T-cell (primary cell): ENCODE data around the gene SH3BGRL2. TPM values are rescaled to one million over a fixed set of nuclear protein-coding genes. Genes with fewer than 3 reads are reported as not detected.
"Not testable (repeated sequence)": the region's sequence is repeated elsewhere in the genome, so short reads cannot be mapped to it uniquely, and the experiment has no call there.

Experiments
- ATAC-seq, 4 experiments: fragments of 200-7000 bp in 3 of 4; fragments of 150-1000 bp in 1 of 4; cut with Tn5 transposase; replicated peaks in 1 of 4; 1 replicate in 3 of 4; 2 replicates in 1 of 4; pipeline ENCODE4 v1.10.0; 2021; ENCODE audit warnings: moderate library complexity in 3 of 4, mild to moderate bottlenecking in 2 of 4, moderate number of reproducible peaks in 1 of 4
- CTCF ChIA-PET, 2 donors: fragments of 300-600 bp; sonication (Branson Sonifier 250); formaldehyde crosslinking; loops; one replicate each; lab custom pipeline; 2022; ENCODE audit warnings: antibody characterized with exemption in 2 of 2; lab: Charles Lee
- POLR2A ChIA-PET, 2 donors: fragments of 300-600 bp; sonication (Branson Sonifier 250); formaldehyde crosslinking; loops; one replicate each; lab custom pipeline; 2022; ENCODE audit warnings: antibody characterized with exemption in 2 of 2; lab: Charles Lee
- DNase-seq, 35 experiments: peaks; one replicate each; pipeline versions ENCODE4 v3.0.0 to v3.0.0-alpha.2; 2013 to 2023
- H3K27ac ChIP-seq: one replicate; pipeline ENCODE4 v1.5.1; 2013; ENCODE audit warnings: low read length
- H3K27me3 ChIP-seq, 2 experiments: replicated peaks in 1 of 2; 1 replicate in 1 of 2; 2 replicates in 1 of 2; pipeline versions ENCODE4 v1.6.1 to v1.7.0; 2013; ENCODE audit warnings: low read length in 1 of 2, mixed read lengths in 1 of 2; ENCODE audit not compliant: control insufficient read depth in 2 of 2, insufficient read depth in 2 of 2; ENCODE audit errors: extremely low read depth in 1 of 2
- H3K36me3 ChIP-seq, 2 donors: 1 replicate in 1 of 2; 2 replicates in 1 of 2; pipeline versions ENCODE4 v1.6.1 to v1.7.0; 2013; ENCODE audit warnings: low read length in 1 of 2; ENCODE audit not compliant: control insufficient read depth in 2 of 2, insufficient read depth in 1 of 2; ENCODE audit errors: extremely low read depth in 1 of 2
- H3K4me1 ChIP-seq, 2 experiments: 1 replicate in 1 of 2; 2 replicates in 1 of 2; pipeline versions ENCODE4 v1.6.1 to v1.7.0; 2013; ENCODE audit warnings: low read length in 2 of 2, mixed read lengths in 1 of 2; ENCODE audit not compliant: insufficient read depth in 2 of 2, control insufficient read depth in 1 of 2; ENCODE audit errors: extremely low read depth in 1 of 2
- H3K4me3 ChIP-seq, 2 donors: 1 replicate in 1 of 2; 2 replicates in 1 of 2; pipeline versions ENCODE4 v1.5.1 to v1.7.0; 2013; ENCODE audit warnings: mild to moderate bottlenecking in 2 of 2, low read length in 1 of 2, moderate library complexity in 1 of 2; ENCODE audit not compliant: control insufficient read depth in 1 of 2; ENCODE audit errors: extremely low read depth in 1 of 2
- H3K9me3 ChIP-seq: 2 replicates; pipeline ENCODE4 v1.7.0; 2013
- H3K27ac Mint-ChIP-seq, 2 donors: one replicate each; pipeline ENCODE4 v1.8.0; 2020 to 2021; ENCODE audit warnings: mild to moderate bottlenecking in 2 of 2, mixed read lengths in 2 of 2
- H3K27me3 Mint-ChIP-seq, 2 donors: one replicate each; pipeline ENCODE4 v1.8.0; 2021 to 2022; ENCODE audit warnings: mixed read lengths in 2 of 2
- H3K36me3 Mint-ChIP-seq: one replicate; pipeline ENCODE4 v1.8.0; 2021; ENCODE audit warnings: mixed read lengths
- H3K4me1 Mint-ChIP-seq, 3 donors: one replicate each; pipeline ENCODE4 v1.8.0; 2020 to 2022; ENCODE audit warnings: mixed read lengths in 3 of 3, mild to moderate bottlenecking in 1 of 3
- H3K4me3 Mint-ChIP-seq, 3 donors: one replicate each; pipeline ENCODE4 v1.8.0; 2020 to 2022; ENCODE audit warnings: mild to moderate bottlenecking in 3 of 3, mixed read lengths in 3 of 3, moderate library complexity in 3 of 3
- H3K9me3 Mint-ChIP-seq, 3 donors: one replicate each; pipeline ENCODE4 v1.8.0; 2020 to 2022; ENCODE audit warnings: mixed read lengths in 3 of 3
- WGBS: methylation state at CpG from one replicate; pipeline ENCODE4 v1.1.5; 2013; ENCODE audit warnings: missing lambda C conversion rate; ENCODE audit not compliant: insufficient coverage; 5-methylcytosine and 5-hydroxymethylcytosine counted together
- total RNA-seq, 35 experiments: library from RNA in 6 of 35; stranded (reverse) in 6 of 35; fragments of 120-200 nt in 1 of 35; gene quantifications; one replicate each; pipeline versions ENCODE4 v1.2.1 to v1.2.4 and lab custom pipeline; 2013 to 2026

Gene SH3BGRL2
- total RNA-seq, 5 donors from 2014 or later (not counting 1 experiment from before 2014, with no cell fraction given), result 0.53 to 8.9 (median 1.4) TPM

DNA sequence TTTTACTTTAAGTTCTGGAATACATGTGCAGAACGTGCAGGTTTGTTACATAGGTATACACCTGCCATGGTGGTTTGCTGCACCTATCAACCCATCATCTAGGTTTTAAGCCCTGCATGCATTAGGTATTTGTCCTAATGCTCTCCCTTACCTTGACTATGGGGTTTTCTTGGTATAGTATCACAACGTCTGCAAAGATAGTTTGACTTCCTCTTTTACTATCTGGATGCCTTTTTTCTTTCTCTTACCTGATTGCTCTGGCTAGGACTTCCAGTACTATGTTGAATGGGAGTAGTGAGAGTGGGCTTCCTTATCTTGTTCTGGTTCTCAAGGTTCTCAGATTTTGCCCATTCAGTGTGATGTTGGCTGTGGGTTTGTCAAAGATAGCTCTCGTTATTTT, 115.2 kb downstream of the SH3BGRL2 start:
- H3K36me3 Mint-ChIP-seq, H3K36me3 ChIP-seq, H3K4me3 ChIP-seq, H3K4me3 Mint-ChIP-seq, POLR2A ChIA-PET, H3K4me1 ChIP-seq, H3K27ac ChIP-seq, H3K4me1 Mint-ChIP-seq, H3K27me3 ChIP-seq, H3K27ac Mint-ChIP-seq, DNase-seq, H3K9me3 ChIP-seq, ATAC-seq: not testable (repeated sequence)
- peaks cover 0 to 15% (median 6%) of the 10 kb centered on the region in 3 donors for H3K9me3 Mint-ChIP-seq
- CTCF ChIA-PET, result interaction anchor here in 1 of 2 donors (0.7 kb wide), 1 partner anchor 113 kb away, joined by 5 read pairs; no protein-coding TSS in a partner anchor
- WGBS, result 80% methylated on average over 1 of the region's 3 CpGs
- peaks cover 9 to 21% of the 10 kb centered on the region in 2 donors for H3K27me3 Mint-ChIP-seq

DNA sequence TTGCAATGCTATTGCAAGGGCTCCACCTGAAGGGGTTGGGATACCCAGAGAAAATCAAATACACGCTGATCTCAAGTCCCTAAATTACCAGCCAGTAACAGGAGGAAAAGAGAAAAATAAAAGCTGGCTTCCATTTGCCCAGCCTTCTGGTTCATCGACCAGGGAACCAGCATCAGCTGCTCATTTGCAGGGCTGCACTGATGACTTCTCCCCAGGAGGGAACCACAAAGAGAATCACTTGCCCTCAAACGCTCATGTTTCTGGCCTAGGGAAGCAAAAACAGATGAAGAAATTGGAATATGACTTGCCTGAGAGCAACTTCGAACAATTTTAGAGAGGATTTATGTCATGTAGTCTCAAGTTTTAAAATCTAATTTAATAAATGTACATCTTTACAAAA, 119.7 kb downstream of the SH3BGRL2 start:
- H3K36me3 Mint-ChIP-seq, result no peaks in the 10 kb centered on the region
- no peaks in the 10 kb centered on the region for H3K4me1 Mint-ChIP-seq
- CTCF ChIA-PET, result no interaction called here
- no CpG with 5 or more reads among the region's 4 CpGs for WGBS
- peaks cover 9 to 37% of the 10 kb centered on the region in 2 donors for H3K27me3 Mint-ChIP-seq
- Histone ChIP-seq H3K36me3 (no peaks in the 10 kb centered on the region), H3K4me3 (no peak overlapping the region), H3K9me3 (no peaks in the 10 kb centered on the region), H3K4me1 (no peaks in the 10 kb centered on the region), H3K27ac (no peak overlapping the region), H3K27me3 (no peaks in the 10 kb centered on the region)
- no peak for ATAC-seq
- H3K9me3 Mint-ChIP-seq, result peaks cover 0 to 7% (median 0%) of the 10 kb centered on the region in 3 donors
- POLR2A ChIA-PET, result no interaction called here
- H3K27ac Mint-ChIP-seq, result no peak overlapping the region
- no peak for DNase-seq
- H3K4me3 Mint-ChIP-seq, result no peak overlapping the region

Other genes starting within 250 kb of the SH3BGRL2 start
- gene LCA5, start 93.9 kb upstream of the SH3BGRL2 start, total RNA-seq, result under 1 TPM; 0.15 to 0.54 (median 0.21) TPM